Stimulated activated CD4-positive, alpha-beta T cell treated with anti-CD3 and anti-CD28 coated beads, Interleukin-1b, Interleukin-23, amount 100 ng/mL, for 1 hour (primary cell): ENCODE results near the gene PBX4.
"Not testable (repeated sequence)": the region's sequence is repeated elsewhere in the genome, so short reads cannot be mapped to it uniquely, and the experiment has no call there.

ENCODE experiments used
- DNase-seq, 2 donors: peaks; one replicate each; pipeline ENCODE4 v3.0.0-alpha.2; 2020; ENCODE audit warnings: low read depth in 2 of 2

The PBX4 gene

DNA sequence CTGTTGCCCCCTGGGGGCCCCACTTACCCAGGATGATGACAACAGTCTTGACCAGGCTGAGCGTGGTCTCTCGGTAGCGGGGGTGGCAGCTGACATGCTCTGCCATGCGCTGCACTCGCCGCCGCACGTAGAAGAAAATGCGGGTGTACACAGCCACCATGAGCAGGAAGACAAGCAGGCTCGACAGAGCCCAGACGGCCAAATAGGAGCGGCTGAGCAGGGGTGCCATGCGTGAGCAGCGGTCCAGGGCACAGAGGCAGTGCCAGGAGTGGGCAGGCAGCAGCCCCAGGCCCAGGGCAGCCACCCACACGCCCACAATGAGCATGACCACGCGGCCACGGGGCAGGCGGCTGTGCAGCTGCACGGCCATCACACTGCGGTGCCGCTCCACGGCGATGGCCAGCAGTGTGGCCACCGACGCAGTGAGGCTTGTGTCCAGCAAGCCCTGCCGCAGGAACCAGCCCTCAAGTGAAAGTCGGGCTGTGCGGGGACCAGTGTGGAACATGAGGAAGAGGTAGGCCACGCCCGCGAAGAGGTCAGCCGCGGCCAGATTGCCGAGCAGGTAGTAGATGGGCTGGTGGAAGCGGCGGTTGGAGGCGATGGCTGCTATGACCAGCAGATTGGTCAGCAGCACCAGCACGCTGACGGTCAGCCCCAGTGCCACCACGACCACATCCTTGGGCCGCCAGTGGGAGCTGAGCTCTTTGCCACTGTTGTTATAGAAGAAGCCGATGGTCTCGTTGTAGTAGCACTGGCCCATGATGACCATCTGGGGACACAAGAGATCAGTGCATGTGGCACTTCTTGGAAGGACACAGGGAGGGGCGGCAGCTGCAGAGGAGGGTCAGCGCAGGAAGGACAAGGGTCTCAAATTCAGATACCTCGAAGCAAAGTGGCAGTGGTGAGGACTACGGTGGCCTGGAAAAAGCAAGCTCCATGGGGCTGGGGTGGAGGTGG lies 8.3 kb upstream of the PBX4 start:
- DNase-seq: no peak

DNA sequence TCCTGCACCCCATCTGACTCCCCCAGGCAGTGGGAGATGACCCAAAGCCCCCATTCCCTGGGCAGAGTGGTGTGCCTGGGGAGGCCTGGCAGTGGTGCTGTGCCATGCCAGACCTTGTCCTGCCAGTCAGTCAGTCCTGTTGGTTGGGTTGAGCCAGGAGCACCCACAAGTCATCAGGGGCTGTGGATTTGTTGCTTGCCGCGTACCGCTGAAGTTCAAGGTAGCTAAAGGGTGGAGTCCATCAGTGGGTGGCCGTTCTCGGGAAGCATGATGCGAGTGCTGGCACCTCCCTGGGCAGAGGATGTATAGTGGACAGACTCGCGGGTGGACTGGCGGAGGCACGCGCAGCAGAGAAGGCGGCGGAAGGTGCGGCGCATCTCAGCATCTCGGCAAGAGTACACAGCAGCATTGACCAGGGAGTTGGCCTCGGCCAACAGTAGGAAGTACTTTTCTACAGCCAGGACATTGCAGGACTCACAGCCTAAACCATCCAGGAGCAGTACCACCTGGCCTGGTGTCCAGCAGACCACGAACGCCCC lies 5.6 kb upstream of the PBX4 start:
- DNase-seq: no peak

DNA sequence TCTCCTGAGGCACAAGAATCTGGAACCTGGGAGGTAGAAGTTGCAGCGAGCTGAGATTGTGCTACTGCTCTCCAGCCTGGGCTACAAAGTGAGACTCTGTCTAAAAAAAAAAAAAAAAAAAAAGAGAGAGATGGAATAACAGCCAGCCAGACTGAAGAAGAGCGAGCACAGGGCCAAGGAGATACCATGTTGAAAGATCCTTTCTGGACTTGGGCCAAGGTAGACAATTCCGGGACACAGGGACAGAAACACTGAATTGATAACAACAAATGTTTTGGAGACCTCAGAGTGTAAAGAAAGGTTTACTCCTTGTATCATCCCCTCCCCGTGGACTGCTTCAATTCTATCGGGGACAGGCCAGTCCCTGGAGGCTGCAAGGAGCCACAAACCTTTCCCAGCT lies 4.9 kb upstream of the PBX4 start:
- no peak for DNase-seq

DNA sequence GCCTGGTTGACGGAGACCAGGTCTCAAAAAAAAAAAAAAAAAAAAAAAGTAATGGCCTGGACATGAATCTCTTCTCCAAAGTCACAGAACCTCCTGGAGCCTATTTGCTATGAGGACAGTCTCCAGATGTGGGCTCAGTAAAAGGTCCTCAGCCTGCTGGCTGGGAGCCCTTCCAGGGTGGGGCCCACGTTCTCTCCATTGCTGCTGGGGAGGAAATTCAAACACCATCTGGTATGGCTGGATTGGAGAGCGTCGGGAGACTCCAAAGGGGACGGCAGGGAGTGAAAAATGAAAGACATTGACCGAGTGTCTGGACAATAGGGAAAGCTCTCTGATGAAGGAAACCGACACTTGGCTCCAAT lies 1.3 kb upstream of the PBX4 start:
- DNase-seq: no peak

GRCh38 chr19:19619181-19619848 lies 828 bp upstream of the PBX4 start:
- no peak for DNase-seq

GRCh38 chr19:19615086-19615485 lies 3.4 kb downstream of the PBX4 start:
- no peak for DNase-seq

DNA sequence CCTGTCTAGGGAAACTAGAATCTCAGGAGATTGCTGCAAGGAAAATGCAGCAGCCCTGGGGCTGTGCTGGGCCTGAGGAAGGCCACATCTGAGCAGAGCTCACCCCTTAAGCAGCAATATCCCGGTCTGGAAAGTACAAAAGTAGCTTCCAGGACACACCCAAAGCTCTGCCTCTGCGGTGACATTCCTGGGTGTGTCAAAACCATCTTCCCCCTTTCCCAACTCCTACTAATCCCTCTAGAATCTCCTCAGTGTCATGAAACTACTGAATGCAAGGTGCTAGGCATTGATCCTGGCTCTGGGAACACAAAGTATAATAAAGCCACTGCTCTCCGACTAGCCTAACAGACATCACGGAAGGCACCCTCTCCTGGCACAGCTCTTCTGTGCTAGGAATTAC lies 5.0 kb downstream of the PBX4 start:
- DNase-seq: no peak

- no peak for DNase-seq
Observed at GRCh38 chr19:19610376-19611202, 7.9 kb downstream of the PBX4 start.

DNA sequence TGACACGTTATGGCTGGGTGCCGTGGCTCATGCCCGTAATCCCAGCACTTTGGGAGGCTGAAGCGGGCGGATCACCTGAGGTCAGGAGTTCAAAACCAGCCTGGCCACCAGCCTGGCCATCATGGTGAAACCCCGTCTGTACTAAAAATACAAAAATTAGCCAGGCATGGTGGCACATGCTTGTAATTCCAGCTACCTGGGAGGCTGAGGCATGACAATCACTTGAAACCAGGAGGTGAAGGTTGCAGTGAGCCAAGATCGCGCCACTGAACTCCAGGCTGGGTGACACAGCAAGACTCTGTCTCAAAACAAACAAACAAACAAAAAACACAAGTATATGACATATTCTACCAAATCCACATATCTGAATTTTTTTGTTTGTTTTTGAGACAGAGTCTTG lies 11.8 kb downstream of the PBX4 start:
- DNase-seq: not testable (repeated sequence)

DNA sequence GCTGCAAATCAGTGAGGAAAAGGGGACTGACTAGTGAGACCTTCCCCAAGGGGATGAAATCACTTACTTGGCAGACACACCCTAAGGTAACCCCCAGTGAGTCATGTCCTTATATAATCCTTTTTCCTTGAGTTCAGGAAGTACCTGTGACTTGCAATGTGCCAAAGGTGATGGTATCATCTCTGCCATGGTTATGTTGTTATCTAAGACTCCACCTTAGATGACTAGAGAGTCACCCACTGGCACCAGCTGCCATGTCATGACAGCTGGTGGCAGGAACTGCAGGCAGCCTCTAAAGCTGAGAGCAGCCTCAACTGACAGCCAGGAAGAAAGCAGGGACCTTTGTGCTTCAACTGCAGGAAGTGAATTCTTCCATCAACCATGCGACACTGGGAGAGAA lies 12.5 kb downstream of the PBX4 start:
- no peak for DNase-seq

DNA sequence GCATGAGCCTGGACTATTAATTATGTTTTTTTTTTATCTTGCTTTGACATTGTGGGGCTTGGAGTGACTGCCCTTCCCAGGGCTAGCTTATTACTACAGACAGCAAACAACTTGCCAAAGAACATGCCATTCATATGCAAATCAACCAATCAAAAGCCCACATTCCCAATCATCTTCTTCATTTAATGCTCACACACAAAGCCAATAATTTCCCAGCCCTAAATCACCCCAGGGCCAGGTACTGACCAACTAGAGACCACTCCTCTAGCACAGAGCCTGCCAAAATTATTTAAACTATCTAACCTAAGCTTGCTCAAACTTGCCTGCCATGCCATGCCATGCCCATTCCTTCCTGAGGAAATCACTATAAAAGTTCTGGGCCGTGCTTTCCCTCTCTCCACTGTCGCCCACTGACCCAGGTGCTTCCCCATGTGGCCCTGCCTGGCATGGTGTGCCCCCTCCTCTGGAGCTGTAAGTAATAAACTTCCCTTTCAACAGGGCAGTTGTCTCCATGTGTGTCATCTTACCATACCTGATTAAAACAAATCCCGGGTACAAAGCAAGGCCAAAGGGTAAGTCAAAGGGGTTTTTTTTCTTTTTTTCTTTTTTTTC lies 15.7 kb downstream of the PBX4 start:
- no peak for DNase-seq

- no peak for DNase-seq
Observed at GRCh38 chr19:19602136-19602712, 16.3 kb downstream of the PBX4 start.

DNA sequence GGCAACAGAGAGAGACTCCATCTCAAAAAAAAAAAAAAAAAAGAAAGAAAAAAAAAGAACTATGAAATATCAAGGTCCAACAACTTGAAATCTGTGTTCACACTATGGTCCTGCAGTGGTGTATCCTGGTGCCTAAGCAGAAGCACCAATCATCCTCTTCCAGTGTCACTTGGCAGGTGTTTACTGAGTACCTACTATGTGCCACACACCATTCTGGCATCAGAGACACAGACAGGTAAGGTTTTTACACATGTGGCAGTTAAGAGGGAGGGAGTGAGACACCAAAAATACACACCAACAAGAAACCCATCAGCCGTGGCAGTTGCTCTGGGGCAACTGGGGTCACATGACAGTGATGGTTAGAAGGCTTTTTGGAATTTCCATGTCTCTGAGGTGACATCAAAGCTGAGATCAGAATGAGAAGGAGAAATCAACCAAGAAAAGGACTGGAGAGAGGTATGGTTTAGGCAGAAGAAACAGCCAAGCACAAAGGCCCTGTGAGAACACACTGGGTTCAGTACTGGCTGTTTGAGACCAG lies 17.6 kb downstream of the PBX4 start:
- no peak for DNase-seq

- DNase-seq: not testable (repeated sequence)
Observed at GRCh38 chr19:19598728-19599451, 19.6 kb downstream of the PBX4 start.

DNA sequence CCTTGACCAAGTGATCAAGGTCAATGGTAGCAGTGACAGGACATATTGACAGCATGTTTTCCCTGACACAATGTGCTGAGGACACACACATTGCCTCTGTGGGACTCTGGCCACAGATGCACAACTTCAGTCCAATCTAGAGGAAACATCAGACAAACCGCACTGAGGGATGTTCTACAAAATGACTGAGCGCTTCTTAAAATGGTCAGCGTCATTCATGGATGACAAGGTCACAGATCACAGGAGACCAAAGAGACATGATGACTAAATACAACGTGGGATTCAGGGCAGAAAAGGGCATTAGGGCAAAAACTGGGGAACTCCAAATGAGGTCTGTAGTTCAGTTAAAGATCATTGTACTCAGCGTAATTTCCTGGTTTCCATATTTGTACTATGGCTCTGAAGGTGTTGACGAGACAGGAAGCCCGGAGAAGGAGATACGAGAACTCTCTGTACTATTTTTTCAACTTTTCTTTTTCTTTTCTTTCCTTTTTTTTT lies 20.6 kb downstream of the PBX4 start:
- no peak for DNase-seq

DNA sequence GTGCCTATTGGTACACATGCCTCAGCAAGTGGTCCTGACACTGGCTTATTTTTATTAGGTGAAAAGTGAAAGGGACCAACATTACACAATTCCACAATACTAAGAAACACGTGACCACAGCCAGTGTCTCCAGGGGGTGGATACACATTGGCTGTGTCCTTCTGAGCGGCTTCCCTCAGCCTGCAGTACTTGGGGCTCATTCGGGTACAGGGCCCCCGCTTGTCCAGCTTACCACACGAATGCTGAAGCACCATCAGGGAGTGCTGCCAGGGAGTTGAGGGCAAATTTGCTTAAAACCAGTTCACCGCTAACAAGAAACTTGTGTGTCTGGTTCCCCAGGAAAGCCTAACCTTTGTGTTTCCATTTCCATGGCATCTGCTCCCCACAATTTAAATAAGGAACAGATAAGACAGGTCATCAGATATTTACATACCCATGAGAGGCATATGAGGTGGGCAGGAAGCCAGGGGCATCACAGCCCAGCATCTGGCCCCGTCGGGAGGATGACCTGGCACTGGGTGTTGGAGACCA lies 23.3 kb downstream of the PBX4 start:
- no peak for DNase-seq

DNA sequence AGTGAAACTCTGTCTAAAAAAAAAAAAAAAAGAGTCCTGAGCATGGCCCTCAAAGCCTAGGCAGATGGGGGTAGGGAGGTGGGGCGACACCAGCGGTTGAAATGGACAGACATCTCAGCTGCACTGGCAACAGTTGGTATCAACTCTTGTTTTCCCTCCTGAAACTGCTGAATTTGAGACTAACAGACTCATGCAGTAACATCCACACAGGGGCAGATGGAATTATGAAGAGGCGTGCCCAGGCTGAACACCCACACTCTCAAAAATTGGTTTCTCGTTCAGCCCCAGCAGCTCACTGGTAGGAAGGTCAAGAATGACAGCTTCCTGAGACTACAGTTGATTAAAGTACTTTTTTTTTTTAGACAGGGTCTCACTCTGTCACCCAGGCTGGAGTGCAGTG lies 24.1 kb downstream of the PBX4 start:
- no peak for DNase-seq

DNA sequence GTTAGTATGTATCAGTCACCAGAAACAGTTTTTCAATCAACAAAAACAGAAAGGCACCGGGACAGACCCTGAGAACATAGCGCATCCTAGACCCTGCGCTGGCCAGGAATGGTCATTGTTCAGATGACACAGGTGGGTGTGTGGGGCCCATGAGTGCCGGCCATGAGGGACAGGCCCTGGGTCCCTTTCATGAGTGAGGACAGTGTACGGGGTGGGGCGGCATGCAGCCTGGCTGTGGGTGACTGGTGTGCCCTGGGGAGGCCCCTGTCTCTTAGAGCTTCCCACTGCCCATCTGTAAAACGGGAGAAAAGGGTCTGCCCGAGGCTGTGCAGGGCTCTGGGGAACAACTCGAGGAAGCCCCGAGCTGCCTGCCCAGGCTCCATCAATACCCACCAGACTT lies 25.8 kb downstream of the PBX4 start:
- DNase-seq: no peak

DNA sequence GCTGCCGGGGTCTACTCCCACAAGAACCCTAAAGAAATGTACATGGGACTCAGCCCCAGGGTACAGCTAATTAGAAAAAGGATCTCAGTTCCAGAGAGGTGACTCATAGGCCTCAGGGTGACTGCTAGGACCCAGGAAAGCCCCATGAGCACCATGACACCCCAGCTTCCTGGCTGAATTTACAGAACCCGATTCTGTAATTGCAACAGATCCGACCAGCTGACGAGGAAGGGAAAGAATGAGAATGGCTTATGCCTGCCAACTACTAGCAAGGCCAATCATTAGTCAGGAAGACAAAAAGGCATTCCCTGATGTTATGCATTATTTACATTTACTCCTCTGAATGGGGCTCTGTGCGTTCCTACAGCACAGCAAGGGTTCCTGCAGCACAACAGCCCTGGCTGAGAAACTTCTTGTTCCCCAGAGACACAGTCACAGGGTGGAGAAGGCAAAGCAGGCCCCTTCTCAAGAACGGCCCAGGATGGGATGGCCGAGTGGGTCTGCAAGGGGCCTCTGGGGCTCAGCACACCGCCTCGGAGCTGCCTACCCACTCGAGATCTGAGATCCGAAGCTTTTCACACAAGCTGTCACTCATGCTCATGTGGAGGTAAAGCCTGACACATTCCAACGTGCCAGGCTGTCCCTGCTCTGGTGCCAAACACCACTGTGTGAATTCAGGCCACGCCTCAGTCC lies 27.2 kb downstream of the PBX4 start:
- DNase-seq: peak in 1 of 2 donors; percentile 43
